Activated T-cell treated with anti-CD3 and anti-CD28 coated beads, Interleukin-2, amount 50 U/mL, for 4 hours (primary cell): Measurements from ENCODE around the gene TSPAN4. TPM values are rescaled to one million over a fixed set of nuclear protein-coding genes. Genes with fewer than 3 reads are reported as not detected.
A peak's percentile ranks its signal among the peaks of the same experiment; 100 is the strongest.

Experiments
- ATAC-seq, 2 donors: fragments of 200-7000 bp; cut with Tn5 transposase; one replicate each; pipeline ENCODE4 v1.10.0; 2021
- DNase-seq: peaks from one replicate; pipeline ENCODE4 v3.0.0-alpha.2; 2020
- H3K27me3 Mint-ChIP-seq: one replicate; pipeline ENCODE4 v1.8.0; 2021; ENCODE audit warnings: low read depth, mixed read lengths
- H3K36me3 Mint-ChIP-seq: one replicate; pipeline ENCODE4 v1.8.0; 2022; ENCODE audit warnings: mixed read lengths; ENCODE audit not compliant: insufficient read depth
- H3K4me1 Mint-ChIP-seq: one replicate; pipeline ENCODE4 v1.8.0; 2021; ENCODE audit warnings: low read depth, mixed read lengths
- H3K4me3 Mint-ChIP-seq: one replicate; pipeline ENCODE4 v1.8.0; 2021; ENCODE audit warnings: mild to moderate bottlenecking, moderate library complexity, mixed read lengths
- H3K9me3 Mint-ChIP-seq: one replicate; pipeline ENCODE4 v1.8.0; 2021; ENCODE audit warnings: mixed read lengths
- total RNA-seq, 3 donors: library from RNA; stranded (reverse); gene quantifications; one replicate each; pipeline ENCODE4 v1.2.1, GENCODE V29; 2021

The TSPAN4 gene
- total RNA-seq, 3 donors from 2014 or later = 4.6 to 6.0 (median 5.7) TPM

DNA sequence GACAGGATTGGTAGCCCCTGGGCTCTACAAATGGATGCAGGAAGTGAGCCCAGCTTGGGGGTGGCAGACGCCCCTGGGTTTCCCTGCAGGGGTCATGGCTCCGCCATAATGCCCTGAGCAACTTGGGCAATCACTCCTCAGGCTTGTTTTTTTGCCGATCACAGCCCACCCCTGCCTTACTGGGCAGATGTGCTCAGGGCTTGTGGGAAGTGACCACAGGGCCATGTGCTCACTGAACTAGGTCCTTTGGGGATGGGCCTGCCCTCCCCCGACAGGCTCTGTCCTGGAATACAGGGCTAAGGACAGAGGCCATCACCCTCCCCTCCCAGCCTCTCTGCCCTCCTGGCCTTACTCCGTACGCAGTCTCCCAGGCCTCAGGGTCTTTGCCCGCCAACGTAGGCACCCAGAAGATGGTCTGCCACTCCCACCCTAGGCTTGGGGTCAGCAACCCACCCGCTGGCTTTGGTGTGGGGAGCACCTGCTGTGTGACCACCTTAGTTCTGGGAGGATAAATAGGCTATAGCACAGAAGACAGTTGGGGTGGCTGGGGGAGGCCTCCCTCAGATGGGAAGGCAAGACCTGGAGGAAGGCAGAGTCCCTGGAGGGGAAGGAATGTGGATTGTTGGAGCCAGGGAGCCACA is 29.1 kb upstream of the TSPAN4 start:
- Mint-ChIP-seq H3K9me3 (no peaks in the 10 kb centered on the region), H3K4me3 (no peak overlapping the region), H3K36me3 (peaks cover 29% of the 10 kb centered on the region), H3K27me3 (no peaks in the 10 kb centered on the region), H3K4me1 (peaks cover 20% of the 10 kb centered on the region)
- no peak for ATAC-seq
- no peak for DNase-seq

GRCh38 chr11:815675-816432 is 26.8 kb upstream of the TSPAN4 start:
- peaks cover 22% of the 10 kb centered on the region for H3K36me3 Mint-ChIP-seq
- H3K4me1 Mint-ChIP-seq = peaks cover 21% of the 10 kb centered on the region
- DNase-seq (no peak), ATAC-seq (no peak)
- H3K9me3 Mint-ChIP-seq = no peaks in the 10 kb centered on the region
- no peaks in the 10 kb centered on the region for H3K27me3 Mint-ChIP-seq
- H3K4me3 Mint-ChIP-seq = no peak overlapping the region

GRCh38 chr11:816433-816779 is 26.2 kb upstream of the TSPAN4 start:
- no peaks in the 10 kb centered on the region for H3K27me3 Mint-ChIP-seq
- no peak overlapping the region for H3K4me3 Mint-ChIP-seq
- no peak for DNase-seq
- peaks cover 17% of the 10 kb centered on the region for H3K36me3 Mint-ChIP-seq
- peaks cover 19% of the 10 kb centered on the region for H3K4me1 Mint-ChIP-seq
- no peaks in the 10 kb centered on the region for H3K9me3 Mint-ChIP-seq
- no peak for ATAC-seq

GRCh38 chr11:818396-819128 is 24.1 kb upstream of the TSPAN4 start, which contains the start of gene PNPLA2:
TSS of gene PNPLA2 (plus strand) at chr11:818914. CDS start at chr11:819719, 805 bp downstream.
- Mint-ChIP-seq H3K4me1 (peaks cover 9% of the 10 kb centered on the region), H3K4me3 (peak within 1 kb of the TSS; percentile 84), H3K36me3 (peaks cover 5% of the 10 kb centered on the region), H3K27me3 (no peaks in the 10 kb centered on the region), H3K9me3 (no peaks in the 10 kb centered on the region)
- ATAC-seq (no peak), DNase-seq (no peak)

DNA sequence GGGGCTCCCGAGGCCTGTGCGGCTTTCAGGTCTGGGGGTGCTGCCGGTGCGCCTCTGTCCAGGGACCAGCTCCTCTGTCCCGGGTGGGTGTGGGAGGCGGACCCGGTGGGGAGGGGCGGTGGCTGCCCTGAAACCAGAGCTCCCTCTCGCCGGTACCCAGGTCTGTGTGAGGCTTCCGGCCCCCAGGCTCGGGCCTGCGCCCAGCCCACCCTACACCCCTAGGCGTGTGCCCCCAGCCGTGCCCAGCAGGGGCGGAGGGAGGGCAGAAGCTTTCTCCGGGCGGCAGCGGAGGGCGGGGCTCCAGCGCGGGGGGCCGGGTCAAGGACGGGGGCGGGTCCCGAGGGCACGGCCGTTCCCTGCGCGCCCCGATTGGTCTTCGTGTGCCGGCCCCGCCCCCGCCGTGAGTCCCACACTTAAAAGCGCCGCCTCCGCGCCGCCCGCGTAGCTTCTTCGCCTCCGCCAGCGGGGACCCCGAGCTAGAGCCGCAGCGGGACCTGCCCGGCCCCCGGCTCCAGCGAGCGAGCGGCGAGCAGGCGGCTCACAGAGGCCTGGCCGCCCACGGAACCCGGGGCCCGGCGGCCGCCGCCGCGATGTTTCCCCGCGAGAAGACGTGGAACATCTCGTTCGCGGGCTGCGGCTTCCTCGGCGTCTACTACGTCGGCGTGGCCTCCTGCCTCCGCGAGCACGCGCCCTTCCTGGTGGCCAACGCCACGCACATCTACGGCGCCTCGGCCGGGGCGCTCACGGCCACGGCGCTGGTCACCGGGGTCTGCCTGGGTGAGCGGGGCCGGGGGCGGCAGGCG is 23.3 kb upstream of the TSPAN4 start:
- peaks cover 9% of the 10 kb centered on the region for H3K4me1 Mint-ChIP-seq
- DNase-seq (peak; percentile 92), ATAC-seq (peak; percentile 78 to 81)
- peak overlapping the region; percentile 84 for H3K4me3 Mint-ChIP-seq
- H3K27me3 Mint-ChIP-seq = no peaks in the 10 kb centered on the region
- H3K9me3 Mint-ChIP-seq = no peaks in the 10 kb centered on the region
- H3K36me3 Mint-ChIP-seq = peaks cover 3% of the 10 kb centered on the region

DNA sequence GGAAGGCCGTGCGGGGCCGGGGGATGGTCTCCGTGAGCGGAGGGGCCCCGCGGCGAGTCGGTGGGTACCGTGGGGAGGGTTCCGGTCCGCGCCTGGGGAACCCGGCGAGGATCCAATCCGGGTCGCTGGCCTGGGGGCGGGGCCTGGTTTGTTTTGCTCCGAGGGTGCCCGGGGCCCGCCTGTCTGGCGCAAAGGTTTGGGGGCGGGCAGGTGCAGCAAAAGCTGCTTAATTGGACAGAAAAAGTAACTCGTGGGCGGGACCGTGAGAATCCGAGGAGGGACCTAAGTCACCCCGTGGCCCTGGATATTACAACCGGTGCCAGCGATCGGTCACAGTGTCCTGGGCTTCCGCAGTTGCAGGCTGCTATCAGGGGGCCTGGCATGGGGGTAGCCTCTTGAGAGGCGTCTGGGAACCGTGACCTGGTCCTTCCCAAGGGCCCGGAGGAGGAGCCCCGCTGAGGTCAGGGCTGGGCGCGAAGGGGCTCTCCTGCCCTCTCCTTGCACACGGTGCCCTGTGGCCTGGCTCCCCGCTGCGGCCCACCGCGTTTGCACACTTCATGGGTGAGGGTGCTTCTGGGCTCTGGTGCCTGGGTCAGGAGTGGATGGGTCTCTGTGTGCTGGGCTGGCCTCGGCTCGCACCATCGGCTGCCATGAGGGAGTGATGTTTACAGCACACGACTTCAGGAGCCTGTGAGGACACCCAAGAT is 22.6 kb upstream of the TSPAN4 start:
- Mint-ChIP-seq H3K36me3 (peaks cover 6% of the 10 kb centered on the region), H3K4me1 (peaks cover 9% of the 10 kb centered on the region), H3K4me3 (peak overlapping the region; percentile 84), H3K9me3 (no peaks in the 10 kb centered on the region), H3K27me3 (peaks cover under 1% of the 10 kb centered on the region)
- DNase-seq = peak; percentile 89
- ATAC-seq = peak; percentile 82 to 83

DNA sequence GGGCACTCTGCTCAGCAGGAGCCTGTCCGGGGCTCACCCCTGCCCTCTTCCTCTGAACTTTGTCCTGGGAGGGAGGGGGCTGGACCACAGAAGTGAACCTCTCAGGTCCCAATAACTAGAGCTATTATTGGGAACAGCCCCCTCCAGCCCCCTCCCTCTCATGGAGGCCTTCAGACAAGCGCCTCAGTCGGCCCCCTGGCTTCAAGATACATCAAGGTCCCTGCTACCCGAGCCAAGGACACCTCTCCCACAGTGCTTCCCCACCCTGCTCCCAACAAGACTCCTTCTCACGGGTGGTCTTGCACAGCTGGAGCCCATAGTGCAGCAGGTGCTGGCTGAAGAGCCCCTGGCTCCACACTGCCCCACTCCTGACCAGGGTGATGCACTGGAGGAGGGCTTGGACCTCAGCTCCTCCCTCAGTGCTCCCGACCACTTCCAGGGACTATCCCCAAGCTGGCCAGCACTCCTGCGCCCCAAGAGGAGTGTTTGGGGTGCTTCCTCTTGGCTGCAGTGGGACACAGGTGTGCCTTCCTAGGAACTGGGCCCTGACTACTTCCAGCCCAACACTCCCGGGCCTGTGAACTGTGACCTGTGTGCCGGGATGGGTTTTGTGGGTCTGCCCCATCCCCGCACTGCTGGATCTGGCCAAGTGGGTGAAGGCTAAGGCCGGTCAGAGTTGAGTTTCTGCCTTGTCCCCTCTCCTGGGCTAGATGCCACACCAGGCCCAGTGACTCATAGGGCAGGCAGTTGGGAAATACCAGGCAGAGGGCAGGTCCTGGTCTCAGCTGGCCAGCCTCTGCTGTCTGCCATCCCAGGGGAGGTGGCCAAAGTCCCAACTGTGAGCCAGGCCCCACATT is 21.8 kb upstream of the TSPAN4 start:
- Mint-ChIP-seq H3K9me3 (no peaks in the 10 kb centered on the region), H3K4me1 (peaks cover 9% of the 10 kb centered on the region), H3K36me3 (peaks cover 9% of the 10 kb centered on the region), H3K27me3 (peaks cover 4% of the 10 kb centered on the region), H3K4me3 (peak overlapping the region; percentile 84)
- DNase-seq (no peak), ATAC-seq (no peak)

- Mint-ChIP-seq H3K4me1 (peaks cover 13% of the 10 kb centered on the region), H3K9me3 (no peaks in the 10 kb centered on the region), H3K27me3 (peaks cover 6% of the 10 kb centered on the region), H3K36me3 (peaks cover 9% of the 10 kb centered on the region), H3K4me3 (peak overlapping the region; percentile 84)
- no peak for ATAC-seq
- DNase-seq = no peak
Observed at GRCh38 chr11:821512-822371, 20.9 kb upstream of the TSPAN4 start.

DNA sequence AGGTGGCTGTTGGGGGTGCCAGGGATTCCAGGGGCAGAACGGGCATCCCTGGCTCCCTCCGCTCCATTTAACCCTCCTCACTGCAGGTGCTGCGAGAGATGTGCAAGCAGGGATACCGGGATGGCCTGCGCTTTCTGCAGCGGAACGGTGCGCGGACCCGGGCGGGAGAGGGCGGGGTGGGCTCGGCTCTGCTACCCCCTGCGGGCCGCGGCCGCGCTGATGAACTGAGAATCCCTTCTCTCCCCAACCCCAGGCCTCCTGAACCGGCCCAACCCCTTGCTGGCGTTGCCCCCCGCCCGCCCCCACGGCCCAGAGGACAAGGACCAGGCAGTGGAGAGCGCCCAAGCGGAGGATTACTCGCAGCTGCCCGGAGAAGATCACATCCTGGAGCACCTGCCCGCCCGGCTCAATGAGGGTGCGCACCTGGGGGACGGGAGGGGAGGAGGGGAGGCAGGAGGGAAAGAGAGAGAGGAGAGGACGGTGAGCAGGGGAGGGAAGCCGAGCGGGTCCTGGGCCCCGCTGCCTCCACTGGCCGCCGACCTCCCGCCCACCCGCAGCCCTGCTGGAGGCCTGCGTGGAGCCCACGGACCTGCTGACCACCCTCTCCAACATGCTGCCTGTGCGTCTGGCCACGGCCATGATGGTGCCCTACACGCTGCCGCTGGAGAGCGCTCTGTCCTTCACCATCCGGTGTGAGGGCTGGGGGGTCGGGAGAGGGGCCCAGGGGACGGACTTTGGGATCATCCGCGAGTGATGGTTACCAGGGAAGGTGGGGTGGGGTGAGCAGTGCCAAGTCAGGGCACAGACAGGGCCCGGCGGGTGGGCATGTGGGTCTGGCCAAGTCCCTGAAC is 19.0 kb upstream of the TSPAN4 start:
- Mint-ChIP-seq H3K36me3 (peaks cover 9% of the 10 kb centered on the region), H3K4me1 (peaks cover 15% of the 10 kb centered on the region)
- no peak for ATAC-seq

DNA sequence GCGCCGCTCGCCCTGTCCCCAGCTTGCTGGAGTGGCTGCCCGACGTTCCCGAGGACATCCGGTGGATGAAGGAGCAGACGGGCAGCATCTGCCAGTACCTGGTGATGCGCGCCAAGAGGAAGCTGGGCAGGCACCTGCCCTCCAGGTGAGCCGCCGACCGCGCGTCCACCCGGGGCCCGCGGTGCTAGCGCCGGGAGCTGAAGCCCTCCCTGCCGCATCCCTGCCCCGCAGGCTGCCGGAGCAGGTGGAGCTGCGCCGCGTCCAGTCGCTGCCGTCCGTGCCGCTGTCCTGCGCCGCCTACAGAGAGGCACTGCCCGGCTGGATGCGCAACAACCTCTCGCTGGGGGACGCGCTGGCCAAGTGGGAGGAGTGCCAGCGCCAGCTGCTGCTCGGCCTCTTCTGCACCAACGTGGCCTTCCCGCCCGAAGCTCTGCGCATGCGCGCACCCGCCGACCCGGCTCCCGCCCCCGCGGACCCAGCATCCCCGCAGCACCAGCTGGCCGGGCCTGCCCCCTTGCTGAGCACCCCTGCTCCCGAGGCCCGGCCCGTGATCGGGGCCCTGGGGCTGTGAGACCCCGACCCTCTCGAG is 18.3 kb upstream of the TSPAN4 start:
- H3K4me3 Mint-ChIP-seq = no peak overlapping the region
- H3K4me1 Mint-ChIP-seq = peaks cover 22% of the 10 kb centered on the region
- peaks cover 25% of the 10 kb centered on the region for H3K27me3 Mint-ChIP-seq
- ATAC-seq (no peak), DNase-seq (no peak)
- no peaks in the 10 kb centered on the region for H3K9me3 Mint-ChIP-seq
- peaks cover 9% of the 10 kb centered on the region for H3K36me3 Mint-ChIP-seq

More for the DNA sequence above, 19.0 kb upstream of the TSPAN4 start:
- Mint-ChIP-seq H3K27me3 (peaks cover 18% of the 10 kb centered on the region), H3K9me3 (no peaks in the 10 kb centered on the region), H3K4me3 (no peak overlapping the region)
- no peak for DNase-seq

DNA sequence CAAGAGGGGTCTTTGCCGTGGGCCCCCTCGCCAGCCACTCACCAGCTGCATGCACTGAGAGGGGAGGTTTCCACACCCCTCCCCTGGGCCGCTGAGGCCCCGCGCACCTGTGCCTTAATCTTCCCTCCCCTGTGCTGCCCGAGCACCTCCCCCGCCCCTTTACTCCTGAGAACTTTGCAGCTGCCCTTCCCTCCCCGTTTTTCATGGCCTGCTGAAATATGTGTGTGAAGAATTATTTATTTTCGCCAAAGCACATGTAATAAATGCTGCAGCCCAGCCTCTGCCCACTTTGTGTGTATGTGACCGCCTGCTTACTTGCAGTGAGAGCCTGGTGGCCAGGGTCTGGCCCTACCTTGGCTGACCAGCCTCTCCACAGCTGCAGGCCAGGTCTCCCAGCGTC is 17.7 kb upstream of the TSPAN4 start:
- peaks cover 31% of the 10 kb centered on the region for H3K27me3 Mint-ChIP-seq
- peaks cover 9% of the 10 kb centered on the region for H3K36me3 Mint-ChIP-seq
- H3K4me3 Mint-ChIP-seq = no peak overlapping the region
- no peak for DNase-seq
- H3K9me3 Mint-ChIP-seq = no peaks in the 10 kb centered on the region
- ATAC-seq = no peak
- H3K4me1 Mint-ChIP-seq = peaks cover 26% of the 10 kb centered on the region
